Panc1 (cell line): ENCODE results near the gene KRT36.

ENCODE experiments used
- CTCF ChIP-seq: fragments of 450-650 bp; IDR thresholded peaks from 2 replicates; pipeline ENCODE4 v1.5.1; 2017; ENCODE audit warnings: mild to moderate bottlenecking
- REST ChIP-seq, 2 experiments: IDR thresholded peaks; 2 replicates each; pipeline ENCODE4 v1.6.1; 2011 to 2012; ENCODE audit warnings: low read depth in 2 of 2, control low read depth in 1 of 2, low read length in 1 of 2, mild to moderate bottlenecking in 1 of 2, moderate library complexity in 1 of 2; ENCODE audit not compliant: insufficient read depth in 1 of 2

- TF ChIP-seq REST (IDR thresholded peaks at IDR 0.05; ENCODE audit: insufficient read depth in 1 of 2, low read depth in 2 of 2, low read length in 1 of 2) (no peak), CTCF (no peak)
Measured at GRCh38 chr17:41444640-41445039, 45.1 kb downstream of the KRT36 start.
